Stimulated activated CD4-positive, alpha-beta T cell treated with anti-CD3 and anti-CD28 coated beads, Interleukin-1b, Interleukin-23, amount 100 ng/mL, for 48 hours (primary cell): ENCODE measurements around the gene WT1.
"Not testable (repeated sequence)": the region's sequence is repeated elsewhere in the genome, so short reads cannot be mapped to it uniquely, and the experiment has no call there.

Source experiments
- DNase-seq: peaks from one replicate; pipeline ENCODE4 v3.0.0-alpha.2; 2020

WT1 gene

DNA sequence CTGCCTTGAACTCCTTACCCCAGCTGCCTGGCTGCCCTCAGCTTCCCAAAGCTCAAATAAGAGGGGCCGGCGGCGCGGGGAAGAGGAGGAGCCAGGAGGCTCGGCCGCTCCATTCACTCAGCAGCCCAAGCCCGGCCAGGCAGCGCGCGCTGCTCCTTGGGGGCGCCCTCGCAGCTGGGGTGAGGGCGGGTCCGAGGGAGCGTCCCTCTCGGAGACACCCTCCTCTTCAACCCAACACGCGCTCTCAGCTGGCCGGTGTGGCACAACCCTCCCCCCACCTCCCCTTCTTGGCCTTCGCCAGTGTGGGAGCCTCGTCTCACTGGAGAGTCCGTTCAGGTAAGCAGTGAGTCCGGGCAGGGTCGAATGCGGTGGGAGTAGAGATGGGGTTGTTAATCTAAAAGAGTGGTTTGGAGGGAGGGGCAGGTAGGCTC lies at the start of gene WT1:
Gene WT1 (minus strand): TSS at position 29 of the 431 bp plus-strand sequence.
- DNase-seq, result no peak

GRCh38 chr11:32479291-32479690 lies 44.0 kb upstream of the WT1 start:
- no peak for DNase-seq

GRCh38 chr11:32478277-32478731 lies 43.0 kb upstream of the WT1 start:
- no peak for DNase-seq

GRCh38 chr11:32473282-32473909 lies 38.1 kb upstream of the WT1 start:
- no peak for DNase-seq

- no peak for DNase-seq
These were observed 36.9 kb upstream of the WT1 start for GRCh38 chr11:32472226-32472625.

GRCh38 chr11:32471544-32471943 lies 36.2 kb upstream of the WT1 start:
- DNase-seq, result not testable (repeated sequence)

- DNase-seq, result no peak
These were observed 34.5 kb upstream of the WT1 start for GRCh38 chr11:32469791-32470190.

GRCh38 chr11:32466279-32466915 lies 31.1 kb upstream of the WT1 start:
- no peak for DNase-seq

DNA sequence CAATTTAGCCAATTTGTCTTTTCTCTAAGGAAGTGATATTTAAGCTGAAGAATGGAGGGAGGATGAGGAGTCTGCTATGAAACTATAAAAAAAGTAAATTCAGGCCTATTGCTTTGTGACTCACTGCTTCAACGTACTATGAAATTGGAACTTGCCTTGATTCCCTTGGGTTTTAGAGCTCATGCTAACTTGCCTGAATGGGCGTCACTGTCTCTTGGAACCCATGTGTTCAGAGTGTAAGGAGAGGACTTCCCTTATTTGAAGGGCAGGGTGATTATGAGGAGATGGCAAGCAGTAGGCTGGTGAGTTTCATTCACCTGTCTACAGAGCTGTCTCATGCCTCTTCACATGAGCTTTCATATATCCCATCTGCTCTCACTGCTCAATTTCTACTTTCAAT lies 28.7 kb upstream of the WT1 start:
- DNase-seq, result no peak

GRCh38 chr11:32462011-32462690 lies 26.8 kb upstream of the WT1 start:
- no peak for DNase-seq

GRCh38 chr11:32456864-32457263 lies 21.5 kb upstream of the WT1 start:
- no peak for DNase-seq

DNA sequence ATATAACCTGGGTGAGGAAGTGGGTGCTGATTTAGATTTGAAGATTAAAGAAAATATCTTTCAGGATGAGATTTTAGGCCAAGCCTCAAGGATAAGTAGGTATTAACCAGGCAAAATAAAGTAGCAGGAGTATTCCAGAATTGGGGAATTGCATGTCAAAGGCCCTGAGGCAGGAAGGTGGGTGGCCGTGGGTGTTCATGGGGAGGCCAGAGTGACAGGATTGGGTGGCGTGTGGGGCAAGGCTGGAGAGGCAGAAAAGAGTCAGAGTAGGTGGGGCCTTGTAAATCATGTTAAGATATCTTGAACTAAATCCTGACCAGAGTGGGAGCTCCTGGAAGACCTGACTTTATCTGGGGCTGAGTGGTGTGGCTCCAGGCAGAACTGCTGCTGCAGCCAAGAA lies 19.7 kb upstream of the WT1 start:
- DNase-seq, result no peak

DNA sequence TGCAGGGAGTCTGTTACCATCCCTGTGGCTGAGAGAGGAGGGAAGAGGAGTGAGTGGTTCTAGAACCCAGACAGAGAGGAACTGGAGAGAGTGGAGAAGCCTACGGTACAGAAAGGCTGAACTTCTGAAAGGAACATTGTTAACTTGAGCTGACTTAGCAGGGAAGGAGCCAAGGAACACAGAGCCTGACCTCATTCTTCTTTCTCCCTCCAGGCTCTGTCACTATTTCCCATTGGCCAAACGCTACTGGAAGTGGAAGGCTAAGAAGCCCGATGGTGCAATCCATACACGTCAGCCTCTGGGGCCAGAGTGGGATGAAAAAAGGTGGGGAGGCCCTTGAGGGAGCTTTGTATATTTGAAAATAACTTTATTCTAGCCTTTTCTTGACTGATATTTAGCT lies 16.5 kb upstream of the WT1 start:
- no peak for DNase-seq

GRCh38 chr11:32450372-32450771 lies 15.0 kb upstream of the WT1 start:
- no peak for DNase-seq

- DNase-seq, result no peak
These were observed 12.9 kb upstream of the WT1 start for GRCh38 chr11:32448232-32448631.

DNA sequence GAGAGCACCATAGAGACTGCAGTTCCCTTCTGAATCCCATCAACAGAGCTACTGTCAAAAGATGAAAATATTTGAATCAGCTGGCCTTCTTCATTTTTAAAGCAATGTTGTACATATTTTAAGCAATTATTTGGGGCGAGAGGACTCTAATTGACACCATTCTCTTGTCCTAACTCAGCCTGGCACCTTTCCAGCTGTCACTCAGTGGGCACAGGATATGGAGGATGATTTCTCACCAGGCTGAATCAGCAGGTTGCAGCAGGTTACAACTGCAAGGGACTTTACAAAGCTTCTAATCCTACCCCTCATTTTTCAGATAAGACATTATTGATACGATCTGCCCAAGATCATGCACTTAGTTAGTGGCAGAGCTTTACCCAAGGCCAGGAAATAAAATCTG lies 11.9 kb upstream of the WT1 start:
- DNase-seq, result no peak

GRCh38 chr11:32446227-32446626 lies 10.9 kb upstream of the WT1 start:
- no peak for DNase-seq

DNA sequence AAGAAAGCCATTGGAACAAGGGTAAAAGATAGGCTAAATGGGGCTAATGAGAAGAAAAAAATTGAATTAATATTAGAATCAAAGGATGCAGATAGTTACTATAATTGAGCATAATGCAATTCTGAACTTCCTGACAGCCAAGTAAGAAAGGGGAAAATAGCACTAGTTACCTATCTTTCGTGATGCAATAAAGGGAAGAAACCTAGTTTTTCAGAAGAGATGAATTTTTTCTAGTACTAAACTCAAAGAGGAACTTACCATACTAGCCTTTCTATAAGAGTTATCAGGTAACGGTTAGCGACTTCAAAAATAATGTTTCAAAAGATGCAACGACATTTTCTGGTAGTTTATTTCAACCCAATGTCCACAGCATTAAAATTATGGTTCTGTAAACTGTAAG lies 8.8 kb upstream of the WT1 start:
- DNase-seq, result no peak

DNA sequence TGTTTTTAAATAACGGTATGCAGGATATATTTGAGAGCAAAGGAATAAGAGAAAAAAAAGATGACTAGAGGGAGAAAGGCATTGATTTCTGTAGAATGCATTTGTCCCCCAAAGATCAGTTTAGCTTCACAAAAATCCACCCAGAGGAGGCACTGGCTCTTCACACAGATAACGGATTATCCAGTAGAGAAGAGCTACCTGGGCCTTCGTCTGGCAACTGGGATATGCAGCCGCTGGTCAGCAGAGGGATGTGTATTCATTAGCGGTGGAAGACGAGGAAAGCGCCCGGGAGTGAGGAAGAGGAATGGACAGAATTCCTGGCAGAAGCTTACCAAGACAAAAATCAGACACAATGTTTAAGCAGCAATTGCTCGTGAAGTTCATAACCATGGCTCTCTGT lies 5.6 kb upstream of the WT1 start:
- DNase-seq, result no peak

- no peak for DNase-seq
These were observed 5.1 kb upstream of the WT1 start for GRCh38 chr11:32440312-32440908.

- no peak for DNase-seq
These were observed 4.3 kb upstream of the WT1 start for GRCh38 chr11:32439501-32440210.

- no peak for DNase-seq
These were observed 3.6 kb upstream of the WT1 start for GRCh38 chr11:32438866-32439489.
